Stimulated activated CD8-positive, alpha-beta memory T cell treated with anti-CD3 and anti-CD28 coated beads, Interleukin-12 subunit alpha, Interleukin-12 subunit beta, amount 100 ng/mL, for 4 hours (primary cell): Measurements from ENCODE around the gene OR7C1.
"Not testable (repeated sequence)": the region's sequence is repeated elsewhere in the genome, so short reads cannot be mapped to it uniquely, and the experiment has no call there.

ENCODE experiments used
- DNase-seq: peaks from one replicate; pipeline ENCODE4 v3.0.0-alpha.2; 2020; ENCODE audit warnings: low read depth

The OR7C1 gene

GRCh38 chr19:14784730-14785101 lies 50.3 kb downstream of the OR7C1 start:
- DNase-seq = not testable (repeated sequence)

- not testable (repeated sequence) for DNase-seq
Measured at GRCh38 chr19:14783410-14783998, 51.5 kb downstream of the OR7C1 start.

- no peak for DNase-seq
Measured at GRCh38 chr19:14782626-14783409, 52.2 kb downstream of the OR7C1 start.

- DNase-seq = not testable (repeated sequence)
Measured at GRCh38 chr19:14781713-14782536, 53.1 kb downstream of the OR7C1 start.

- DNase-seq = not testable (repeated sequence)
Measured at GRCh38 chr19:14780622-14781225, 54.3 kb downstream of the OR7C1 start.

- DNase-seq = no peak
Measured at GRCh38 chr19:14779151-14779550, 55.8 kb downstream of the OR7C1 start.

- not testable (repeated sequence) for DNase-seq
Measured at GRCh38 chr19:14778110-14778845, 56.7 kb downstream of the OR7C1 start, which contains the start of gene ADGRE2. Gene ADGRE2 (minus strand): TSS chr19:14778560. CDS start chr19:14776756, 1,804 bp downstream.

- DNase-seq = not testable (repeated sequence)
Measured at GRCh38 chr19:14777645-14778044, 57.3 kb downstream of the OR7C1 start.

GRCh38 chr19:14775869-14776586 lies 59.0 kb downstream of the OR7C1 start:
- DNase-seq = no peak

- not testable (repeated sequence) for DNase-seq
Measured at GRCh38 chr19:14775326-14775725, 59.7 kb downstream of the OR7C1 start.

- DNase-seq = no peak
Measured at GRCh38 chr19:14774373-14774772, 60.6 kb downstream of the OR7C1 start.

- DNase-seq = not testable (repeated sequence)
Measured at GRCh38 chr19:14773722-14774121, 61.3 kb downstream of the OR7C1 start.

- no peak for DNase-seq
Measured at GRCh38 chr19:14772995-14773394, 62.0 kb downstream of the OR7C1 start.

- DNase-seq = no peak
Measured at GRCh38 chr19:14772467-14772866, 62.5 kb downstream of the OR7C1 start.

- no peak for DNase-seq
Measured at GRCh38 chr19:14770944-14771839, 63.8 kb downstream of the OR7C1 start.

GRCh38 chr19:14770136-14770535 lies 64.8 kb downstream of the OR7C1 start:
- DNase-seq = no peak

- no peak for DNase-seq
Measured at GRCh38 chr19:14769201-14769600, 65.8 kb downstream of the OR7C1 start.

- no peak for DNase-seq
Measured at GRCh38 chr19:14768001-14768400, 67.0 kb downstream of the OR7C1 start.

GRCh38 chr19:14767466-14767971 lies 67.5 kb downstream of the OR7C1 start:
- no peak for DNase-seq

- not testable (repeated sequence) for DNase-seq
Measured at GRCh38 chr19:14765841-14766240, 69.1 kb downstream of the OR7C1 start.
